Posterior cingulate gyrus (tissue), 11 donors: Measurements from ENCODE around the gene TRIM41.
"Not testable (repeated sequence)": the region's sequence is repeated elsewhere in the genome, so short reads cannot be mapped to it uniquely, and the experiment has no call there.

ENCODE experiments used
- DNase-seq, 10 donors: peaks; one replicate each; pipeline versions ENCODE4 v3.0.0 to v3.0.0-alpha.2; 2020 to 2021; ENCODE audit warnings: mixed read lengths in 3 of 10
- intact Hi-C: fragments of 100-400 bp; cut with DNase I; formaldehyde crosslinking; loops from one replicate; pipeline ENCODE4 v1.15.1; 2023

The TRIM41 gene

DNA sequence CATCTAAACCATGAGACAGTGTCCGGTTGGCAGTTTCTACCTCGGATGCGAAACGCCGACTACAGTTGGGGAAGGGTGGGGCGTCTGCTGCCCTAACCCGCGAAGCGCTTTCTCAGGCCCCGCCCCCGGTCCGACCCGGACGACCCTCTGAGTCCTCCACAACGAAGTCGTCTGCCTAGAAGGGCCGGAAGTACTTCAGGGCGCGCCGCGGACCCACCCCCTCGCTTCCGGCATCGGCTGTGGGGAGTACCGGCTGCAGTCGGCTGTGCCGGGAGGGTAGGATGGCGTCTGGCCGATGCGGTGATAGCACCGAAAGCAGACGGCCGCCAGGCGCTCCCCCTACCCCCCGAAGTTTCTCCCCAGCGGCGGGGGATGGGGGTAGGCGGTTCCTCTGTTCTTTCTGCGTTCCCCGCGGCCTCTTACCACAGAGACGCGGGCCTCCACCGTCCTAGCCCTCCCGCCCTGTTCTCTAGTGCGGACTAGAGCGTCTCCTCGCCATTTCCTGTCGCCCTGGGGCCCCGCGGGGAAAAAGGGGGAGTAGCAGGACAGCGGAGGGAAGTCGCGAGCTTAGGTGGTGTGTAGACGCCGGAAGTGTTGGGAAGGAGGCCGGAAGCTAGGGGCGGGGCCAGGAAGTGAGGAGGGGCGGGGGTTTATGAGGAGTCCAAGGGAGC lies at the start of gene TRIM41:
Gene TRIM41, plus strand, starts transcription at position 224 of the 671 bp plus-strand sequence. CDS start 719 bp downstream, outside the sequence.
- DNase-seq = peak; percentile 96 to 100 (median 98)

DNA sequence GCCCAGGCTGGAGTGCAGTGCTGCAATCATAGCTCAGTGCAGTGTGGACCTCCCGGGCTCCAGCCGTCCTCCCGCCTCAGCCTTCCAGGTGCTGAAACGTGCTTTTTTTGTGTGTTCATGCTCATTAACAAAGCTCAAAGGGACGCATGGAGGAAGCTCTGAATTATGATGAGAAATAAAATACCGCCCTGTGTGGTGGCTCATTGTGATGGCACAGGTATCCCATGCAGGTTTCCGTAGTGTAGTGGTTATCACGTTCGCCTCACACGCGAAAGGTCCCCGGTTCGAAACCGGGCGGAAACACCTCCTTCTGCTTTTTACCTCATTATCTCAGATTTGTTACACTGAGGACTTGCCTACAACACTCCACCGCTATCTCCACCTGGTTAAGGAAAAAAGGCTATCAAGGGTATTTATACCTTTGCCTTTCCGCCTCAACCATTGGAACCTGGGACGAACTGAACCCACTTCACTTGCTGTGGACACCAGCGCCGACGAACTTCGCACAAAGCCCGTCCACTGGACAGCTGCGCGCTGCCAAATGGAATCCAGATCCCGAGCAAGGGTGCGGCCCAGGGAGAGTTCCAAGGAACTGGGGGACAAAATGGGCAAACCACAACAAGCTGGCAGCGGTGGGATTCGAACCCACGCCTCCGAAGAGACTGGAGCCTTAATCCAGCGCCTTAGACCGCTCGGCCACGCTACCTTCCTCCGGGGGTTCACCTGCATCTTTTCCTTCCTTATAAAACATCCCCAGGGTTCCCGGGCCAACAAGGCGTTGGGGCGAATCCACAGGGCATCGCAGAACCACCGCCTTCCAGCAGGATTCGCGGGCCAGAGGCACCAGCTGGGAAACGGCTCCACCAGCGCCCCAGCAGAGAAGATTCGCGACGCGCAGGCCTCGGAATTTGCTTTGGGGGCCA lies 49.4 kb upstream of the TRIM41 start:
- intact Hi-C loops = no loop called here
- DNase-seq = no peak

More for the DNA sequence above, at the start of gene TRIM41:
- intact Hi-C loops = loop anchor here (1.0 to 5.0 kb wide), 4 partner anchors 21 to 361 kb away; partner anchors contain the start of genes TRIM52 and ZFP62

DNA sequence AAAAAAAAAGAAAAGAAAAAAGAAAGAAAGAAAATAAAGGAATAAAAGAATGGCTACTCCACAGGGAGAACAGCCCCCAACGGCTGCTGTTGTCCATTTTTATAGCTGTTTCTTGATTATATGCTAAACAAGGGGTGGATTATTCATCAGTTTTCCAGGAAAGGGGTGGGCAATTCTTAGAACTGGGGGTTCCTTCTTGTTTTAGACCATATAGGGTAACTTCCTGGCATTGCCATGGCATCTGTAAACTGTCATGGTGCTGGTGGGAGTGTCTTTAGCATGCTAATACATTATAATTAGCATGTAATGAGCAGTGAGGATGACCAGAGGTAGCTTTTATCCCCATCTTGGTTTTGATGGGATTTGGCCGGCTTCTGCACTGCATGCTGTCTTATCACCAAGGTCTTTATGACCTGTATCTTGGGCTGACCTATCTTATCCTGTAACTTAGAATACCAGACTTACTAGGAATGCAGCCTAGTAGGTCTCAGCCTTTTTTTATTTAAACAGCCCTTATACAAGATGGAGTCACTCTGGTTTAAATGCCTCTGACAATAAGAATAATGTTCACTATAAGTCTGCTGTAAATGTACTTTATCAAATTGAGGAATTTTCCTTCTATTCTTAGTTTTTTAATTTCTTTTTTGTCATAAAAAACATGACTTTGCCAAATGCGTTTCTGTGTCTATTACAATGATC lies 46.7 kb upstream of the TRIM41 start:
- intact Hi-C loops = no loop called here
- DNase-seq = no peak

DNA sequence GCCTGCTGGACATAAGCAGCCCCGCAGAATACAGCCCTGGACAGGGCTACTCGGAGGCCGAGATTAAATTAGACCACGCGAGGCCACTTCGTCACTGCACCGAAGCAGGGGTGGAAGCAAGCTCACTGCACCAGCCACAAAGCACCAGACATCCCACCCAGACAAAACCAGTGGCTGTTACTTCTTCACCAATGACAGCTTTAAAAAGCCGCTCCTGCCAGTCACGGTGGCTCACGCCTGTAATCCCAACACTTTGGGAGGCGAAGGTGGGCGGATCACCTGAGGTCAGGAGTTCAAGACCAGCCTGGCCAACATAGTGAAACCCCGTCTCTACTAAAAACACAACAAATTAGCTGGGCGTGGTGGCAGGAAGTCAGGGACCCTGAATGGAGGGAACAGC lies 45.5 kb upstream of the TRIM41 start:
- intact Hi-C loops, DNase-seq: not testable (repeated sequence)

- DNase-seq = peak in 2 of 10 donors; percentile 57 to 76
- intact Hi-C loops = loop anchor here (10.0 kb wide), 2 partner anchors 317 to 397 kb away; partner anchors contain the start of gene ZFP62
Measured at GRCh38 chr5:181181650-181182565, 41.2 kb upstream of the TRIM41 start.

DNA sequence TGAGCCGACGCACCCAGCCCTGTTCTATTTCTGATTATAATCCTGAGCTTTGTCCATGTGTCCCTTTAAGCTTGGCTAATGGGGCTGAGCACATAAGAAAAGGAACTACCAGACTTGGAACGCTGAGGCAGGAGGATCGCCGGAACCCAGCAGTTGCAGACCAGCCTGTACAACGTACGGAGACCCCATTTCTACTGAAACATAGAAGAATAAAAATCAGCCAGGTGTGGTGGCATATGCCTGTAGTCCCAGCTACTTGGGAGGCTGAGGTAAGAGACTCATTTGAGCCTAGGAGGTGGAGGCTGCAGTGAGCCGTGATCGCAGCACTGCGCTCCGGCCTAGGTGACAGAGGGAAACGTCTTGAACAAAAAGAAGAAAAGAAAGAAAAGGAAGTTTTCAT lies 40.4 kb upstream of the TRIM41 start:
- DNase-seq = no peak
- intact Hi-C loops = loop anchor here (10.0 kb wide), 2 partner anchors 318 to 398 kb away; partner anchors contain the start of gene ZFP62

DNA sequence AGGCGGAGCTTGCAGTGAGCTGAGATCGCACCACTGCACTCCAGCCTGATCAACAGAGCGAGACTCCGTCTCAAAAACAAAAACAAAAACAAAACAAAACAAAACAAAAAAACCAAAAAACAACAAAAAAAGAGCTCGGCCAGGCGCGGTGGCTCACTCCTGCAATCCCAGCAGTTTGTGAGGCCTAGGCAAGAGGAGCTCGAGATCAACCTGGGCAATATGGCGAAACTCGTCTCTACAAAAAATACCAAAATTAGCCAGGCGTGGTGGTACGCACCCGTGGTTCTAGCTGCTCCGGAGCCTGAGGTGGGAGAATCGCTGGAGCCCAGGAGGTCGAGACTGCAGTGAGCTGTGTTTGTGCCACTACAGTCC lies 38.2 kb upstream of the TRIM41 start:
- peak in 1 of 10 donors; percentile 56 for DNase-seq
- intact Hi-C loops = loop anchor here (5.0 to 10.0 kb wide), 3 partner anchors 77 to 400 kb away; partner anchors contain the start of genes TRIM52 and ZFP62

GRCh38 chr5:181185560-181185959 lies 37.5 kb upstream of the TRIM41 start:
- no peak for DNase-seq
- intact Hi-C loops = loop anchor here (5.0 to 10.0 kb wide), 3 partner anchors 77 to 401 kb away; partner anchors contain the start of genes TRIM52 and ZFP62

DNA sequence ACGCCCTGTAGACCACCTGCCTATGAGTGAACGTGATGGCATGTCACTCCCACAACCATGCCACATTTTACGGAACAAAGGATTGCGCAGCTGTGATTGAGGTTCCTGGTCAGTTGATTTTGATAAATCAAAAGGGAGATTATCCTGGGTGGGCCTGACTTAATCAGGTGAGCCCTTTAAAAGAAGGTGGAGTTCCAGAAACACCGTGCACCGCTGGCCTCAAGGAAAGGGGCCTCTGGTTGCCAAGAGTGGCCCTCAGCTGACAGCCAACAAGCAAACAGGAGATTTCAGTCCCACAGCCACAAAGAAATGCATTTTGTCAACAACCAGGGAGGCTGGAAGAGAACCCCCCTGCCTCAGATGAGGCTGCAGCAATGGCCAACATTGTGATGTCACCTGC lies 37.1 kb upstream of the TRIM41 start:
- DNase-seq = no peak
- intact Hi-C loops = loop anchor here (5.0 to 10.0 kb wide), 3 partner anchors 76 to 401 kb away; partner anchors contain the start of genes TRIM52 and ZFP62

DNA sequence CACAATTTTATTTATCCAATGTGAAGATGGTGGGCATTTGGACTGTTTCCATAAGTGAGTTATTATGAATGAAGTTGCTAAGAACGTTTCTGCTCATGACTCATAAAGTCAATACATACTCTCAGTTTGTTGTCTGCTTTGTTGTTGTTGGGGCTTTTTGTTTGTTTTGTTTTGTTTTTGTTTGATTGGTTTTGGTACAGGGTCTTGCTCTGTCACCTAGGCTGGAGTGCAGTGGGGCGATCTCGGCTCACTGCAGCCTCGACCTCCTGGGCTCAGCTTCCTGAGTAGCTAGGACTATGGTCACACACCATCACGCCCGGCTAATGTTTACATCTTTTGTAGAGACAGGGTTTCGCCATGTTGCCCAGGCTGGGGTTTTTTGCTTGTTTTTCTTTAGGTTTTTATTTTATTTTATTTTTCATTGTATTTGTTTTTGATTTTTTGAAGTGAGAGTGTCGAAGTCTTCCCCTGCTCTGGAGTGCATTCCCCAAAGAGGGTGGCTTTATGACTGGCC lies 36.0 kb upstream of the TRIM41 start:
- intact Hi-C loops = loop anchor here (5.0 to 10.0 kb wide), 3 partner anchors 75 to 402 kb away; partner anchors contain the start of genes TRIM52 and ZFP62
- DNase-seq = no peak

DNA sequence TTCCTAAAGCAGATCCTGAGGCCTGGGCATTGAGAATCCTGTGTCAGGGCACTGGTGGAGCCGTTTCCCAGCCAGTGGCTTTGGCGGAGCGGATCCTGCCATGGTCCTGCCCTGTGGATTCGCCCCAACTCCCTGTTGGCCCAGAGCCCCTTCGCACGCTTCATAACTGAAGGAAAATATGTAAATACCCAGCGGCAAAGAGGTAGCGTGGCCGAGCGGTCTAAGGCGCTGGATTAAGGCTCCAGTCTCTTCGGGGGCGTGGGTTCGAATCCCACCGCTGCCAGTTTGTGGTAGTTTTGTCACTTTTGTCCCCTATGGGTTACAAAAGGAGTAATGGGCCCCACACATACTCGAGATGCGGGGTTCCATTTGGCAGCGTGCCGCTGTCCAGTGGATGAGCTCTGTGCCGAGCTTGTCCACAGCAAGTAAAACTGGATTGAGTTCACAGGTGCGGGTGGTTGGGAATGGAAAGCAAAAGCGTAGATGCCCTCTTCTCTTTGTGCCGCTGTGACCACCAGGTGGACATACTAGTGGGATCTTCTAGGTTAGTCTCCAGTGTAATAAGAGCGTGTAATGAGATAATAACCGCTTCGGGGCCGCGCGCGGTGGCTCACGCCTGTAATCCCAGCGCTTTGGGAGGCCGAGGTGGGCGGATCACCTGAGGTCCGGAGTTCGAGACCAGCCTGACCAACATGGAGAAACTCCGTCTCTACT lies 35.4 kb upstream of the TRIM41 start:
- intact Hi-C loops = loop anchor here (1.0 to 10.0 kb wide), 4 partner anchors 36 to 403 kb away; partner anchors contain the start of genes TRIM41, TRIM52 and ZFP62
- DNase-seq = peak; percentile 50 to 95 (median 68)

DNA sequence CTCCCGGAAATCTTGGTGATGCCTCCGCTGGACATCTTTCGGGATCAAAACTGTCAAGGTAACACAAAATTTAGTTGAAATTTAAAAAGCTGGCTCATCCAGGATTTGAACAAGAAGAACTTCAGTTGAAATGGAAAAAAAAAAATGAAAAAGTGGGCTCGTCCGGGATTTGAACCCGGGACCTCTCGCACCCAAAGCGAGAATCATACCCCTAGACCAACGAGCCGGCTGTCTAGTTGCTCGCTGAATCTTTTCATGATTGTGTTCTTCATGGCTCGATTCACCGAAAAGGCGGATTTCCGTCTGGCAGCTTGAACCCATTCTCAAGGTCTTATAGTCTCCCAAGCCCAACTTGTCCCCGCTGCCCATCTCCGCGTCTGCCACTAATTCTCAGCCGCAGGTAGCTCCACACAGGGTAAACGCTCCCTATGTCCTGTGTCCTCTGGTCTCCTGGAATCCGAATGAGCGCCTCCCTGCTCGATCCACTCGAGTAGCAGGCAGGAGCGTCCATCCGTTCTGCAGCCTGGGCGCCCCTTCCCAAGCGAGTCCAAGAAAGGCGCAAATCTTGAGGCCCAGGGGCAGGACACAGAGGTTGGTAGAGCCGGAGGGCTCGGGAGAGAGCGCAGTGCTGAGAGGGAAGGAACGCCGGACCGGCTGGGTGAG lies 34.2 kb upstream of the TRIM41 start:
- peak in 8 of 10 donors; percentile 54 to 95 (median 71) for DNase-seq
- intact Hi-C loops = loop anchor here (1.0 to 10.0 kb wide), 4 partner anchors 34 to 404 kb away; partner anchors contain the start of genes TRIM41, TRIM52 and ZFP62

DNA sequence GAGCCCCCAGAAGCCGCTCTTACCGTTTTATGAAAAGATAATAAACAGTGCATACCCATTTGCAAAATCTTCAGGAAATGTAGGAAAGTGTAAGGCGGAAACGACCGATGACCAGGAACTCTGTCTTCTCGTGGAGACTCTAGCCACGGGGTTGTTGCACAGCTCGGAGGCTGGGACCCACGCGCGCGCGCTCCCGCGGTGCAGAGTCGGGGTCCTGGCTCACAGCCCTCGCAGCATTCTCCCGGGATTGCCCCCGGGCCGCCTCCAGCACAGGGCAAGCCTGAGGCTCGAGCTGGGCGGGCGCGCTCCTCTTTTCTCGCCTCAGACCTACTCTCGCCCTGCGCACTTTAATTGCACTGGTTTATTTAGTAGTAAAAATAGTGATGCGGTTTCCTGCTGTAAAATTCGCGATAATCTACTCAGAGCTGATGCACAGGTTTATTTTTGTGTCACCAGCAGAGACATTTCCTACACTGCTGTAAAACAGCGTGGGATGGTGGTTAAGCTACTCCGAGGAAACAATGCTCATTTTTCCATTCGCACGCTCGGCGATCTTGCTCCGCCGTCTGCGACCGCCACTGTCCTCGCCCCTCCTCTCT lies 33.6 kb upstream of the TRIM41 start:
- DNase-seq = peak in 6 of 10 donors; percentile 43 to 91 (median 49)
- intact Hi-C loops = loop anchor here (5.0 to 10.0 kb wide), 3 partner anchors 73 to 405 kb away; partner anchors contain the start of genes TRIM52 and ZFP62

- intact Hi-C loops = loop anchor here (2.0 to 10.0 kb wide), 4 partner anchors 17 to 405 kb away; partner anchors contain the start of genes TRIM52 and ZFP62
- DNase-seq = peak in 4 of 10 donors; percentile 31 to 77 (median 34)
Measured at GRCh38 chr5:181189962-181190710, 32.9 kb upstream of the TRIM41 start.

GRCh38 chr5:181190711-181191525 lies 32.2 kb upstream of the TRIM41 start:
- peak in 7 of 10 donors; percentile 36 to 89 (median 40) for DNase-seq
- intact Hi-C loops = loop anchor here (1.0 to 2.0 kb wide), 2 partner anchors 16 to 31 kb away; no protein-coding TSS in a partner anchor
